NCI-H82 treated with DMSO at 0.1 percent for 48 hours (cell line): ENCODE measurements around the gene ST6GALNAC6.
"Not testable (repeated sequence)": the region's sequence is repeated elsewhere in the genome, so short reads cannot be mapped to it uniquely, and the experiment has no call there.

ENCODE experiments used
- DNase-seq: peaks from one replicate; lab custom pipeline; 2025; ENCODE audit not compliant: unreplicated experiment; lab: John Stamatoyannopoulos, UW

The ST6GALNAC6 gene

GRCh38 chr9:127837346-127837745 is 62.1 kb downstream of the ST6GALNAC6 start:
- no peak for DNase-seq

GRCh38 chr9:127836561-127836960 is 62.8 kb downstream of the ST6GALNAC6 start:
- DNase-seq: not testable (repeated sequence)

- DNase-seq: no peak
These were observed 63.3 kb downstream of the ST6GALNAC6 start for GRCh38 chr9:127835991-127836516.
